GM23338 (cell line): Measurements from ENCODE around the gene GNAT2.

Source experiments
- CTCF ChIP-seq, 2 experiments: fragments of 200-600 bp in 1 of 2; sonication (generic) in 1 of 2; conservative IDR thresholded peaks; 2 replicates each; pipeline versions ENCODE4 v1.5.1 to v1.6.1; 2016 to 2017; ENCODE audit warnings: antibody characterized with exemption in 2 of 2, low read depth in 2 of 2, mild to moderate bottlenecking in 2 of 2, moderate library complexity in 1 of 2
- EZH2 ChIP-seq: fragments of 200-600 bp; sonication (generic); IDR thresholded peaks from one replicate; pipeline ENCODE4 v1.8.0; 2017; ENCODE audit warnings: antibody characterized with exemption, mild to moderate bottlenecking, low read depth; ENCODE audit not compliant: unreplicated experiment
- EZH2phosphoT487 ChIP-seq: fragments of 200-600 bp; sonication (generic); IDR thresholded peaks from one replicate; pipeline ENCODE4 v1.8.1; 2018; ENCODE audit warnings: antibody characterized with exemption; ENCODE audit not compliant: unreplicated experiment
- POLR2AphosphoS5 ChIP-seq: IDR thresholded peaks from 2 replicates; pipeline ENCODE4 v1.6.1; 2016; ENCODE audit warnings: antibody characterized with exemption, low read depth

GRCh38 chr1:109579491-109579890 is 39.9 kb downstream of the GNAT2 start:
- TF ChIP-seq EZH2, result no peak
- no peak for TF ChIP-seq CTCF (conservative IDR thresholded peaks at IDR 0.05; ENCODE audit: low read depth in 2 of 2)
- no peak for TF ChIP-seq EZH2phosphoT487
- TF ChIP-seq POLR2AphosphoS5, result no peak
